ENCODE results near the gene TSPAN4. TPM values are rescaled to one million over a fixed set of nuclear protein-coding genes. Genes with fewer than 3 reads are reported as not detected.

TSPAN4 gene
- total RNA-seq, 1 donor from 2014 or later: 40.2 TPM

DNA sequence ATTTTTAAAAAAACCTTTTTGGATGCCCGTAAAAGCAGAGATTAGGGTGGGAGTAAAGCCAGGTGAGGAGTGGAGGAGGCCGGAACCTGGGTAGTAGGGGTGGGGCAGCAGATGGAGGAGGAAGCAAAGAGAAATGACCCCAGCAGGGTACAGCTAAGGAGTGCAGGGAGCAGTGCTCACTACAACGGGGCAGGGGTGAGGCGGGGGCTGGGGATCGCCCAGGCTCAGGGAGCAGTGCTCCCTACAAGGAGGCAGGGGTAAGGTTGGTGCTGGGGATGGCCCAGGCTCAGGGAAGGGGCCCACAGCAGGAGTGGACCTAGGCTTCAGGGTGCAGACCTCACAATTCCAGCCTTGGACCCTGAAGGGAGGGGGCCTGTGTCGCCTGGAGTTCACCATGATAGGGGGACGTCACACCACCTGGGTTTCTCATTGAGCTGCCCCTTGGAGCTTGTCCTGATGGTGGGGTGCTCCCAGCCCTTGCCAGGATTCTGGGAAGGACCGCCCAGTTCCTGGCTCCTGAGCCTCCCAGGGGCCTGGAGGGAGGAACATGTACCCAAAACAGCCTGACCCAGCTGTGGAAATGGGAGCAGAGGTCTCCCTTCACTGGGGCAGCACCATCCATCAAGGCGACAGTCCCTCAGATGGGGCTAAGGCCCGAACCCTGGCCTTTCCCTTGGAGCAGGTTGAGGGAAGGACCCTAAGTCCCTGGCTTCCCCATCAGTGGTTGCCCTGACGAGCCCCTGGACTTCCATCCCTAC lies 26.8 kb upstream of the TSPAN4 start:
- Mint-ChIP-seq H3K27me3 (ENCODE audit: low read depth) (no peaks in the 10 kb centered on the region), H3K4me1 (peaks cover 8% of the 10 kb centered on the region)

GRCh38 chr11:816433-816779 lies 26.2 kb upstream of the TSPAN4 start:
- no peak for TF ChIP-seq CTCF (conservative IDR thresholded peaks at IDR 0.05)

More for the DNA sequence above, 26.8 kb upstream of the TSPAN4 start:
- no peak for TF ChIP-seq CTCF (conservative IDR thresholded peaks at IDR 0.05)
- Mint-ChIP-seq H3K4me3 (peak overlapping the region; percentile 76), H3K27ac (ENCODE audit: unreplicated experiment) (no peak overlapping the region), H3K9me3 (no peaks in the 10 kb centered on the region), H3K36me3 (ENCODE audit: low read depth) (peaks cover 5% of the 10 kb centered on the region)
- no peak for DNase-seq (ENCODE audit: low read depth, low spot score)

GRCh38 chr11:818396-819128 lies 24.1 kb upstream of the TSPAN4 start, which contains the start of gene PNPLA2:
Gene PNPLA2, plus strand, starts transcription at chr11:818914. Its CDS starts 805 bp downstream, at chr11:819719.
- DNase-seq (ENCODE audit: low read depth, low spot score): no peak
- Mint-ChIP-seq H3K4me1 (no peaks in the 10 kb centered on the region), H3K4me3 (peak within 1 kb of the TSS; percentile 91), H3K27ac (ENCODE audit: unreplicated experiment) (no peak within 1 kb of the TSS), H3K36me3 (ENCODE audit: low read depth) (peaks cover 2% of the 10 kb centered on the region), H3K9me3 (no peaks in the 10 kb centered on the region), H3K27me3 (ENCODE audit: low read depth) (no peaks in the 10 kb centered on the region)
- TF ChIP-seq CTCF (conservative IDR thresholded peaks at IDR 0.05): no peak

More at GRCh38 chr11:816433-816779, 26.2 kb upstream of the TSPAN4 start:
- peak overlapping the region; percentile 76 for H3K4me3 Mint-ChIP-seq
- no peaks in the 10 kb centered on the region for H3K27me3 Mint-ChIP-seq (ENCODE audit: low read depth)
- no peak overlapping the region for H3K27ac Mint-ChIP-seq (ENCODE audit: unreplicated experiment)
- H3K36me3 Mint-ChIP-seq (ENCODE audit: low read depth): peaks cover 5% of the 10 kb centered on the region
- H3K4me1 Mint-ChIP-seq: peaks cover 2% of the 10 kb centered on the region
- no peaks in the 10 kb centered on the region for H3K9me3 Mint-ChIP-seq
- DNase-seq (ENCODE audit: low read depth, low spot score): no peak

DNA sequence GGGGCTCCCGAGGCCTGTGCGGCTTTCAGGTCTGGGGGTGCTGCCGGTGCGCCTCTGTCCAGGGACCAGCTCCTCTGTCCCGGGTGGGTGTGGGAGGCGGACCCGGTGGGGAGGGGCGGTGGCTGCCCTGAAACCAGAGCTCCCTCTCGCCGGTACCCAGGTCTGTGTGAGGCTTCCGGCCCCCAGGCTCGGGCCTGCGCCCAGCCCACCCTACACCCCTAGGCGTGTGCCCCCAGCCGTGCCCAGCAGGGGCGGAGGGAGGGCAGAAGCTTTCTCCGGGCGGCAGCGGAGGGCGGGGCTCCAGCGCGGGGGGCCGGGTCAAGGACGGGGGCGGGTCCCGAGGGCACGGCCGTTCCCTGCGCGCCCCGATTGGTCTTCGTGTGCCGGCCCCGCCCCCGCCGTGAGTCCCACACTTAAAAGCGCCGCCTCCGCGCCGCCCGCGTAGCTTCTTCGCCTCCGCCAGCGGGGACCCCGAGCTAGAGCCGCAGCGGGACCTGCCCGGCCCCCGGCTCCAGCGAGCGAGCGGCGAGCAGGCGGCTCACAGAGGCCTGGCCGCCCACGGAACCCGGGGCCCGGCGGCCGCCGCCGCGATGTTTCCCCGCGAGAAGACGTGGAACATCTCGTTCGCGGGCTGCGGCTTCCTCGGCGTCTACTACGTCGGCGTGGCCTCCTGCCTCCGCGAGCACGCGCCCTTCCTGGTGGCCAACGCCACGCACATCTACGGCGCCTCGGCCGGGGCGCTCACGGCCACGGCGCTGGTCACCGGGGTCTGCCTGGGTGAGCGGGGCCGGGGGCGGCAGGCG lies 23.3 kb upstream of the TSPAN4 start:
- no peak overlapping the region for H3K27ac Mint-ChIP-seq (ENCODE audit: unreplicated experiment)
- peak; percentile 21 for TF ChIP-seq CTCF (conservative IDR thresholded peaks at IDR 0.05)
- H3K4me3 Mint-ChIP-seq: peak overlapping the region; percentile 91
- no peaks in the 10 kb centered on the region for H3K27me3 Mint-ChIP-seq (ENCODE audit: low read depth)
- DNase-seq (ENCODE audit: low read depth, low spot score): peak; percentile 88
- H3K36me3 Mint-ChIP-seq (ENCODE audit: low read depth): no peaks in the 10 kb centered on the region
- H3K9me3 Mint-ChIP-seq: no peaks in the 10 kb centered on the region
- H3K4me1 Mint-ChIP-seq: no peaks in the 10 kb centered on the region

GRCh38 chr11:819943-820649 lies 22.6 kb upstream of the TSPAN4 start:
- peaks cover 2% of the 10 kb centered on the region for H3K27me3 Mint-ChIP-seq (ENCODE audit: low read depth)
- no peak overlapping the region for H3K27ac Mint-ChIP-seq (ENCODE audit: unreplicated experiment)
- no peaks in the 10 kb centered on the region for H3K36me3 Mint-ChIP-seq (ENCODE audit: low read depth)
- H3K4me3 Mint-ChIP-seq: peak overlapping the region; percentile 91
- no peaks in the 10 kb centered on the region for H3K4me1 Mint-ChIP-seq
- no peaks in the 10 kb centered on the region for H3K9me3 Mint-ChIP-seq
- no peak for DNase-seq (ENCODE audit: low read depth, low spot score)
- no peak for TF ChIP-seq CTCF (conservative IDR thresholded peaks at IDR 0.05)
